HG03097 (cell line): ENCODE results near the gene CNOT11.
"Not testable (repeated sequence)": the region's sequence is repeated elsewhere in the genome, so short reads cannot be mapped to it uniquely, and the experiment has no call there.

Source experiments
- ATAC-seq: cut with Tn5 transposase; IDR thresholded peaks from one replicate; pipeline ENCODE4 v1.9.1; 2021; ENCODE audit not compliant: unreplicated experiment, low FRiP score

Gene CNOT11

DNA sequence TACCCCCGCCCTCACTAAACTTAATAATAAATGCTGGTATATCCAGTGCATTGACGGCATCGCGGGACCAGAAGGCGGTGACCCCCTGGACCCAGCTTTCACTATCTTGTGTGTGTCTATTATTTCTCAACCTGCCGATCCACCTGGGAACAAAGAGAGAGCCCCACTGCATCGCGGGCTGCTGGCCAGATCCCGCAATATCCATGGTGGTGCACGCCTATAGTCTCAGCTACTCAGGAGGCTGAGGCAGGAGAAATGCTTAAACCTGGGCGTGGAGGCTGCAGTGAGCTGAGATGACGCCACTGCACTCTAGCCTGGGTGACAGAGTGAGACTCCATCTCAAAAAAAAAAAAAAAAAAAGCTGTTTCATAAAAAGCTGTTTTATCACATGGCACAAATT is 7.8 kb upstream of the CNOT11 start:
- not testable (repeated sequence) for ATAC-seq

DNA sequence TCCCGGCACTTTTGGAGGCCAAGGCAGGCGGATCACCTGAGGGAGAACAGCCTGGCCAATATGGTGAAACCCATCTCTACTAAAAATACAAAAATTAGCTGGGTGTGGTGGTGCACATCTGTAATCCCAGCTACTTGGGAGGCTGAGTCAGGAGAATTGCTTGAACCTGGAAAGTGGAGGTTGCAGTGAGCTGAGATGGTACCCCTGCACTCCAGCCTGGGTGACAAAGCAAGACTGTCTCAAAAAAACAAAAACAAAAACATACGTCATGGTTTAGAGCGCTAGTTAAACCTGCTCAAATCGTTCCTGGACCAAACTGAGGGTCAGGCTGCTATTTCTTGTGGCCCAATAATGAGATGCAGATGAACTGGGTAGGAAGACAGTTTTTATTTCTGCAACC is 7.2 kb upstream of the CNOT11 start:
- not testable (repeated sequence) for ATAC-seq

DNA sequence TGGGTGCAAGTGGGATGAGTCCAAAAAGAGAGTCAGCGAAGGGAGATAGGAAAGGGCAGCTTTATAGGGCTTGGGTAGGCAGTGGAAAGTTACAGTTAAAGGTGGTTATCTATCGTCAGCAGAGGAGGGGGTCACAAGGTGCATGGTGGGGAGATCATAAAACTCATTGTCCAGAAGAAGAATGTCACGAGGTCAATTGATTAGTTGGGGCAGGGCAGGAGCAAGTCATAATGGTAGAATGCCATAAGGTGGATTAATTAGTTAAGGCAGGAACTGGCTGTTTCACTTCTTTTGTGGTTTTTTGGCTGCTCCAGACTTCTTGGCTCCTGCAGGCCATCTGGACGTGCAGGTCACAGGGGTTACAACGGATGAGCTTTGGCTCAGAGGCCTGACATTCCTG is 3.9 kb upstream of the CNOT11 start:
- ATAC-seq, result not testable (repeated sequence)

DNA sequence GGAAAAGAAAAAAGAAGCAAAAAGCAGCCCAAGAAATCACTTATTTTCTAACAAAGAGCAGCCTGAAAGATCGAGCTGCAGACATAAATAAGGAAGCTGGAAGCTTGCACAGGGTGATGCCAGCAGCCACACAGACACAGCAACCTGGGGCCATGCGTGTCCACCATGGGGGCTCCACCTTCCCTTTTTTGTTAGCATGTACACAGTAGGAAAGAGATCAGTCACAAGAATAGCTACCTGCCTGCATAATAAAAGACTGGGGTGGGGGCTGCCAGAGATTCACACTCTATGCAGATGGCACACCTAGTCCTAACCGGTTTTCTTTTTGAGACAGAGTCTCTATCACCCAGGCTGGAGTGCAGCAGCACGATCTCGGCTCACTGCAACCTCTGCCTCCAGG is 2.9 kb upstream of the CNOT11 start:
- ATAC-seq, result no peak

DNA sequence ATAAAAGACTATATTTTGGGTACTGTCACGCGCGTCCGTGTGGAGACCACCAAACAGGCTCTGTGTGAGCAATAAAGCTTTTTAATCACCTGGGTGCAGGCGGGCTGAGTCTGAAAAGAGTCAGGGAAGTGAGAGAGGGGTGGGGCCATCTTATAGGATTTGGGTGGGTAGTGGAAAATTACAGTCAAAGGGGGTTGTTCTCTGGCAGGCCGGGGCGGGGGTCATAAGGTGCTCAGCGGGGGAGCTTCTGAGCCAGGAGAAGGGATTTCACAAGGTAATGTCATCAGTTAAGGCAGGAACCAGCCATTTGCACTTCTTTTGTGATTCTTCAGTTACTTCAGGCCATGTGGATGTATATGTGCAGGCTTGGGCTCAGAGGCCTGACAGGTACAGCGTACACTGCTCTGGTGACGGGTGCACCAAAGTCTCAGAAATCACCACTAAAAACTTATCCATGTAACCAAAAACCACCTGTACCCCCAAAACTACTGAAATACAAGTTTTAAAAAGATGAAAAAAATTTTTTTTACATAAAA is 1.4 kb upstream of the CNOT11 start:
- not testable (repeated sequence) for ATAC-seq

DNA sequence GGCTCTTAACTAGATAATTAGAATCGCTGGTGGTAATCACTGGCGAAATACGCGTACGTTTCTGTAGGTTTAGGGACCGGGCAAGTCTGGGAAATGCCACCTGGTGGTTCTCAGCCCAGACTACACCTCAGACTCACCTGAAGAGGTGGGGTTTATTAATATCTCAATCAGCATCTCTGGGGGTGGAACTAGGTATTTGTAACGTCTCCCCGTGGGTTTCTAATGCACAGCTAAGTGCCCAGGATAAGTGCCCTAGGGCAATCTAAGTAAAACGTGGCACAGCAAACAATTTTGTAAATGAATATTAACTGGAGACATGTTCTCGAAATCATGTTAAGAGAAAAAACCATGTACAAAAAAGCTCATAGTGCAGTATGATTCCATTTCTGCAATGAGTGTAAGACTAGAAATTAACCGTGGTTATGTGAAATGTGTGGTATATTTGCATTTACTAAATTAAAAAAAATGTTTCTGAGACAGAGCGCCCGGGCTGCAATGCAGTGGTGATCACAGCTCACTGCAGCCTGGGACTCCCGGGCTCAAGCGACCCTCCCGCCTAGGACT is 760 bp upstream of the CNOT11 start:
- ATAC-seq, result peak; percentile 39

DNA sequence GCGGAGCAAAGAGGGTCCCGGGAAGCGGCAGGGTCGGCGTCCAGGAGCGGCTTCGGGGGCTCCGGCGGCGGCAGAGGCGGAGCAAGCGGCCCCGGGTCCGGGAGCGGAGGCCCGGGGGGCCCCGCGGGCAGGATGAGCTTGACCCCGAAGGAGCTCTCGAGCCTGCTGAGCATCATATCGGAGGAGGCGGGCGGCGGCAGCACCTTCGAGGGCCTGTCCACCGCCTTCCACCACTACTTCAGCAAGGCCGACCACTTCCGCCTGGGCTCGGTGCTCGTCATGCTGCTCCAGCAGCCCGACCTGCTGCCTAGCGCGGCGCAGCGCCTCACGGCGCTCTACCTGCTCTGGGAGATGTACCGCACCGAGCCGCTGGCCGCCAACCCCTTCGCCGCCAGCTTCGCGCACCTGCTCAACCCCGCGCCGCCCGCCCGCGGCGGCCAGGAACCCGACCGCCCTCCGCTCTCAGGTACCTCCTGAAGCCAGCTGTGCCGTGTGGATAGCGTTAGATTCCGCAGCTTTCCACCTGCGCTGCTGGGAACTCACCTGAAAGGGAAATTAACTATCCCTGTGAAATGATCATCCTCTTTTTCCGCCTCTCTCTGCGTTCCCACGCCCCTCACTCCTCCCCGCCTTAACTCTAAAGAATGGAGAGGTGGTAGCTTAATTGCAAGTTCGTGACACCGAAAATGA is 472 bp downstream of the CNOT11 start:
- ATAC-seq, result peak; percentile 53

DNA sequence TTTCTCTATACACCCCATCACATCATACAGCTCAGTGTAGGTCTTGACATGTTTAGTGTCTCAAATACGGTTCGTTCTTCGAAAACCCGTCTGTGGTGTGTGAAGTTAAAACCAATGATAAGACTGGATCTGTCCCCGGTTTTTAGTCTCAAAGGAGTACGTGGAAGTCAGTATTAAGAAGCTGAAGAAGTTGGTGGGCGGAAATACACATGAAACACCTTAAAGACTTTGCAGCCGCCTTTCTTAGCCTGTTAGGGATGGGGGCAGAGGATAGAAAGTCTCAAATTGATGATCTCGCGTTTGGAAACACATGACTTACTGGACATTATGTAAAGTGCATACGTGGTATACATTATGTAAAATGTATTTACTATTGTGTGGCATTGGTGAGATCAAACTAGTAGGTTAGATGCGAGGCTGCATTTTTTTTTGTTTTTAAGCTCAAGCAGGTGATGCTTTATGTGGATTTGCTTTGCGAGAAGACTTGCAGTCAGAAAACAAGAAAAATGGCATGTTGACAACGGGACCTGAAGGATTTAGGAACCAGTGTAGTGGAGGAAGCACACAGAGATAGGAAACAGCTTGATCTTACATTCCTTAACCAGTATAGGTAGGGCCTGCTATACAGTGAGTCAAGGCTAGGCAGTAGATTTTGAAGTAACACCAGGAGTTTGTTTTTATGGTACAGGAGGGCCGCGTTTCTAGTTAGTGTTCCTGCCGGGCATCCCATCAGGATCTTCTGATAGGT is 1.2 kb downstream of the CNOT11 start:
- ATAC-seq, result no peak

DNA sequence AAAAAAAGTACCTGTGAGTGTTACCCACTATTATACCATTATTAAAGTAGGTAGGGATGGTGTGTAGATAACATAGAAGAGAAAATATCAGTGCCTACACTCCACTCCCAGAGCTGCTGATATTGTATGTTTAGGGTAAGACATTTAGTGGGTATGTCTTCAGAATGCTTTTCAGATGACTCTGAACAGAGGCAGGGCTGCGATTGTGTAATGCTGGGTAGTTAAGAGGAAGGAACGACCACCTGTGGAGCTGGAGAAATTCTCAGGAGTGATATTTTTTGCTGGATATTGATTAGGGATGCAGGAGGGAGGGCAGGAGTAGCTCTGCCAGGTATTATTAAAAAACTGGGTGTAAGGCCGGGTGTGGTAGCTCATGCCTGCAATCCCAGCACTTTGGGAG is 2.8 kb downstream of the CNOT11 start:
- ATAC-seq, result no peak

DNA sequence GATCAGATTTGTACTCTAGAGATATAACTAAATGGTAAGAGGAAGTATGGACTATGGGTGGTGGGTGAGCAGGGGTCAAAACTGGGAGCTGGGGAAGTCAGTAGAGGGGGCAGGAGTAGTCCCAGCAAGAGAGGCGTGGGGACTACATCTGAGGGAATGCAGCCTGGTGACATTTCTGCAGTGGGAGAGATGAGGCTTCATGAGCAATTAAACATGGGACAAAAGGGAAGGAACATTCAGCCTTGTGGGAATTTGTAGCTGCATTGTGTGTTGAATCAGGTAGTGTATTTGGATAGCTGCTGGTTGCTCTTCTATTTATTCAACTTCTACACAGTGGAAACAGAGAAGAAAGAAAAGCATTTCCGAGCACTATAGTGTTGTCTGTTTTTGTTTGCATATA is 3.6 kb downstream of the CNOT11 start:
- no peak for ATAC-seq

DNA sequence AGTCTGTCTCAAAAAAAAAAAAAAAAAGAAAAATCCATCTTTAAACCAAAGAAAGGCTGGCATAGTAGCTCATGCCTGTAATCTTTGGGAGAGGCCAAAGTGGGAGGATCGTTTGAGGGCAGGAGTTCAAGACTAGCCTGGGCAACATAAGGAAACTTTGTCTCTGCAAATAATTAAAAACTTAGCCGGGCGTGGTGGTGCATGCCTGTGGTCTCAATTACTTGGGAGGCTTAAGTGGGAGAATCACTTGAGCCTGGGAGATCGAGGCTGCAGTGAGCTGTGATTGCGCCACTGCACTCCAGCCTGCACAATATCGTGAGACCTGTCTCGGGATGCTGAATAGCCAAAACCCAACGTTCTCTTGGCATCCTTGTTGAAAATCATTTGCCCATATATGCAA is 6.1 kb downstream of the CNOT11 start:
- ATAC-seq, result no peak

DNA sequence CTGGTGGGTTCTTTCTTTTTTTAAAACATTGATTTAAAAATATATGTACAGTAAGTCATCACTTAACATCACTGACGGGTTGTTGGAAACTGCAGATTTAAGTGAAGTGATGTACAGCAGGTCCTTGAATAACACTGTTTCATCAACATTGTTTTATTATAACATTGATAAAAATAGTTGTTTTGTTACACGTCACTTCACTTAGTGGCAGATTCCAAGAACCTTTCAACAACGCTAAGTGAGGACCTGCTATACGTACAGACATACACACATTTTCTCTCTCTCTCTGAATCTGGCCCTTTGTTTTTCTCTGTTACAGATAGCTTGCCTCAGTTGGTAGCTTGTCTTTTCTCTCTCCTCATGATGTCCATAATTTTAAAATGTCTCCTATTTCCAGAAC is 9.5 kb downstream of the CNOT11 start:
- no peak for ATAC-seq

DNA sequence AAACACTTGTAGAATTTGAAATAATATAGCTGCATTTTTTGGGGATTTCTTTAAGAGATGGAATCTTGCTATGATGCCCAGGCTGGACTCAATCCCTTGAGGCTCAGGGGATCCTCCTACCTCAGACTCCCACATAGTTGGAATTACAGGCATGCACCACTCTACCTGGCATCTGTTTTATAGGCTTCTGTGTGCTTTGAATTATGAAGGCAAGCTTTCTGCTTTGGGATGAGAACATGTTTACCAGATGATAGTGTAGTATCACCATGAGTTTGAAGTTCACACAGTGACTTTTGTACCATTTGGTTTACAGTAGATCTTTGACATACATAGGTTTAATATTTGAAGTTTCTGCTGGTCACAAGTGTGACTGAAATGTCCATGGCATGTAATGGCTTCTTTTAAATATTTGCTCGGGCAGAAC is 10.7 kb downstream of the CNOT11 start:
- ATAC-seq, result no peak

DNA sequence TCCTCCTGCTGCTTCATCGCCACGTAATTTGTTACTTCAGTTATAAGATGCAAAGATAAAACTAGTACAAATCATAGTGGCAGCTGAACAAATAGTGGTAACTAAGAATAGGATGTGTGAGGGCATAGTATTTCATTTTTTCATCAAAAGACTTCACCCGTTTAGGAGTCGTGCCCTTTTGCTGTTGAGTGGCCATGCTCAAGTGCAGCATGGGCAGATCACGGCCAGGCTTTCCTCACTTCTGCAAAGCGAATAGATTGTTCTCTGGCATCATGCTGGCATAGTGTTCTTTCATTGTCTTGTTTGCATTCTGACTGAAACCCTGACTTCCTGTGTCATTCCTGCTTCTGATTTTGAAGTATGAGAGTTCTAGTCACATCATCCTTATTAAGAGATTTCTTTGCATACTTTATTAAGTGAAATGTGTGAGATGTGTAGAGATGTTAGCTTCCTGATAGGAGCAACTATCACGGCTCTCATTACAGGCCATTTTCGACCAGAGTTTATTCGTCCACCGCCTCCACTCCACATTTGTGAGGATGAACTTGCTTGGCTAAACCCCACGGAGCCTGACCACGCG is 11.8 kb downstream of the CNOT11 start:
- ATAC-seq, result no peak

DNA sequence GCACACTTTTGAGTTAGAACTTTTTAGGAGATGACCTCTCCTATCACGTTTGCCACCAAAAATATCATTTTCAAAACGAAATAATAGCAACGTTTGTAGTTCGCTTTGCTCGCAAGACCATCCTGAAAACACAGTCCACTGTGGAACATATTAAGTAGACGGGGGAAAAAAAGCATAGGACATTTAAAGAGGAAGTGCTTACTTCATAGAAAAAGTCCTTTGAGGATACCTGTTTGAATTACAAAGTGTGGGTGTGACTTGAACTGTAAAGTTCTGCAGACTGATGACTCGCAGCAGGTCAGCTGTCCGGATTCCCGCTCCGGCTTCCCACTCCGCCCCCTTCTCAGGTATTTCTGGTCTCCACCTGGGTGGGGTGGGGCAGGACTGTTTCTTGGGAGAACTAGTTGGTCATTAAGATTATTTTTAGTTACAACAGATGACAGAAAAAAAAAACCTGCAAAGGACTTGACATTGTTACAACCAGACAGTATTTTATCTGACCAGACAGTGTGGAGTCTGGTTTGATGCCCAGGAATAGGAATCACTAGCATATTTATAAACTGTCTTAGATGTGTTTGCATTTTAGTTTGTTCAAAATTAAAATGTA is 13.3 kb downstream of the CNOT11 start:
- ATAC-seq, result no peak

DNA sequence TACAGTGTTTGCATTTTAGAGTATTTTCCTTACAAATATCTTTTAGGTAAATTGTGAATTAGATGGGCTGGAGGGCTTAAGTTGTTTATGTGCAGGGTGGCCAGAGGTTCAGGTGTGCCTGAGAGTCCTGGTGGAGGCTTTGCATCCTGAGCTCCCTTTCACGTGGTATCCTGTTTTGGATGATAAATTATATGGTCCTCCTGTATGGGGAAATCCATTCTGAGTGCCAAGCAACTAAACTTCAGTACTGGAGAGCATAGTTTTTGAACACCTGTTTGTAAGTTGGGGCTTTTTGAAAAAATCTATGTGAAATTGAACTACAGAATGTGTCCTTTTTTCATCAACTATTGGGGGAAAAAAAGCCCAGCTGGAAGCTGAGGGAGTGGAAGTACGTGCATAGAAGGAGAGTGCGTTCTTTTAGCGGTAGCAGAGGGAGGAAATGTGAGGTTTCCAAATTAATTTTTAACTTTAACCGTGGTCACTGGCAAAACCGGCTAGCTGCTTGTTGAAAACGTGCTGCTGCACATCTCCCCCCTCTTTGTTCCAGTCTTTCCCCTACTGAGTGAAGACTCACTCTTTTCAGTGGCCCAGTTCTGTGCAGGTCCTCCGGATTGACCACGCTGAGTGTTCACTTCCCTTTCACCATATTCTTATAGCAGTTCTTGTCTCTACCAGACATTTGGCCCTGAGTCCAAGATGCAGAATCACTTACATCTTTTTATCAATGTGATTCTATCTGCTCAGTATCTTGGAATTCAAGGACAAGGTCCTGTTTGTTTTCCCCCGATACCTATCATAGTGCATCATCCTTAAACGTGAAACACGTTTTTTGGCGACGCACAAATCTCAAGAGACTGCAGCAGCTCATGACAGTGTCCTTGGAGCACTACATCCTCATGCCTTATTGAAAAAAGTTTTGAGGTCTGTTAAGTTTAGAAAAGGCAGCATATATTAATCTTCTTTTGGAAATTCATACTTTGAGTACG is 15.3 kb downstream of the CNOT11 start:
- peak; percentile 54 for ATAC-seq

DNA sequence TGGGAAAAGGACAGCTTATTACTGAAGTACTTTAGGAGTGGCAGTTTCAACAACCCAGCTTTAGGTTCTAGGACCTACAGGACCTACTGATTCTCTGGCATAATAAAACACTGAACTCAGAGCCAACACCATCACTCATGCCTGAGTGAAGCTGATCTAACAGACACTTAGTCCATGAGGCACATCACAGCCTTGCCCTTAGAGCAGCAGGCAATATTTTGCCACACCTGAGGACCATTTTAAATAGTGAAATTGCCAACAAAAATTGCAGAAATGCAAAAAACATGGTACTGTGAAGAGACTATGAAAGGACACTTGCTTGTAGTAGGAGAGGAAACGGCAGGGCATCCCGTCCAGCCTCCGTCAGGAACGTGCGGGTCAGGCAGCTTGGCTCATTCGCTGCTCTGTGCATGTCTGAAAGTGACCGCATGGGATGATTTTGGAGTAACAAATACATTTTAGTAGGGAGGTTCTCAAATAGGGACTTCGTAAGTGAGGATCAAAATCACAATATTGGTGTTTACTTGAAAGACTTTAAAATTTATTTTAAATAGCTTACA is 18.1 kb downstream of the CNOT11 start:
- no peak for ATAC-seq

DNA sequence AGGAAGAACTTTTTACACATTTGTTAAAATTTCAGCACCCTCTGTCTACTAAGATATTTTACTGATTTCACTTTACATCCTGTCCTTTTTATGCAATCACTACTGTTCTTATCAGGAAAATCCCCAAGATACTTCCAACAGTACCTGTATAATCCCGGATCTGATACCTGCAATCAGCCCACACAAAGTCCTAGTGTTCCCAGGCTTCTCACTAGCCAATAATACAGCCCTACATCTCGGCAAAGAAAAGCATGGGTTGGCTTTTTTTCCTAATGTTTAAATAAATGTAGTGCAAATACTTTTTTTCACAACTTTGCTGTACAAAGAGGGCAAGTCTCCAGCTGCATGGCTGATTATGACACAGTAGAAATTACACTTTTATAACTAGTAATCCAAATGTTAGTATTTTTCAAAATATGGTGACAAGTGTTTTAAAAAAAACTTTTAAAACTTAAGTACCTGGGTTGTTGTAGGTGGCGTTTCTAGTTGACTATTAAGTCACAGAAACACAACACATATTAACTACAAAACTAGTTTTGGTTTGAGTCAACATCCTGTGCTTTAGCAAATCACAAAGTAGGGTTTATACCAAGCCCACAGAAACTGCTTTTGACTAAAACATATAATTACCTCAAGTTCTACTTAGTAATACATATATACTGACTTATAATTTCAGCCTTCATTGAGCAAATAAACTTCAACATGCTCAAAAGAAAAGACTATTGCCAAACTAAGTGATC is 19.5 kb downstream of the CNOT11 start:
- peak; percentile 72 for ATAC-seq

DNA sequence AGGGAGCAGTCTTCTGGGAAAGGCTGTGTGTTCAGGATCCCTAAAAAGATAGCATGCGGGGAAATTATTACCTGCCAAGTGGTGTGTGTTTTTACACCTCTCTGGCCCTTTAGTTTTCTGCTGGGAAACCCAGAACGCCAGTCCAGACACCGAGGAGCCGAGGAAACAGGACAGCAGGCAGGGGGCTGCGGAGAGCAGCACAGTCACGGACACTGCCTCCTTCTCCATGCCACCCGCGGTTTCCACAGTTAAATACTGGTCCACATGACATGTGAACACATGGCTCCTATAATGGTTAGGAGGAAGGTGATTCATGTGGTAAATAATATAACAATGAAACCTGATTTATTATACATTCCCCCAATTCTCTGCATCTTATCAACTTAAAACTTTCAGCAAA is 20.4 kb downstream of the CNOT11 start:
- no peak for ATAC-seq
